Raji (cell line): ENCODE data around the gene PSIP1.

Experiments
- POLR2A ChIP-seq: IDR thresholded peaks from 2 replicates; pipeline ENCODE4 v1.6.1; 2011; ENCODE audit warnings: low read depth, low read length, control low read depth; ENCODE audit not compliant: insufficient read depth

Gene PSIP1

DNA sequence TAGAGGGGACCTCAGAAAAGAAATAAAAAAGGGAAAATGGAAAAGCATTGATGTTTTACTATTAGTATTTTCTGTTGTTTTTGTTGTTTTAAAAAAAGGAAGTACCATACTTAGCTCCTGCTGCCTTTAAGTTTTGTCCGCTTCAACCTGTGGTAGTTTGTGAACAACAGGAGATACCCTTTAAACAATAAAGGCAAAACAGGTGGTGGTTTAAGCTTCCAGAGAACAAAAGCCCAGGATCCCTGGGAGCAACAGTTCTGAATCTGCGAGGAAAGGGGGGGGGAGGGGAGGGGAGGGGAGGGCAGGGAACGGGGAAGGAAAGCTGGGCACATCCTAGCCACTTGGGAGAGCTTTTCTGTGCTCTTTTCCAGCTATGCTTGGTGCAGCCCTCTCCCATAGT, 2.1 kb upstream of the PSIP1 start:
- TF ChIP-seq POLR2A = no peak

DNA sequence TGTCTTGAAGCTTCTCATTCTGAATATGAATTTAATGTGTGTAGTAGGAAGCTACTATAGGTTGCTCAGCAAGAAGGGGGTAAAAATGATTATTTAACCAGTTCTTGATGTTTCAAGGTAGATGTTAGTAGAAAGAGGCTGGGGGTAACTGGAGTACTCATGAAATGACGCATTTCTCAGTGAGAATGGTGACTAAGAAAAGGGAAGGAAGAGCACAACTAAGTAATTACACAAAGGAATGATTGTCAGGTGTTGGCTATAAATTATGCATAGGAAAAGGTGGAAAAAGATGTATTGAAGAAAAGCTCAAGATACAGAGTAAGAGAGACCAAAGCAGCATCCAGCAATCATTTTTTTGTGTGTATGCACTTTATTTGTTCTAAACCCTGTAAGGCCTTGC, 1.4 kb upstream of the PSIP1 start:
- TF ChIP-seq POLR2A = no peak

DNA sequence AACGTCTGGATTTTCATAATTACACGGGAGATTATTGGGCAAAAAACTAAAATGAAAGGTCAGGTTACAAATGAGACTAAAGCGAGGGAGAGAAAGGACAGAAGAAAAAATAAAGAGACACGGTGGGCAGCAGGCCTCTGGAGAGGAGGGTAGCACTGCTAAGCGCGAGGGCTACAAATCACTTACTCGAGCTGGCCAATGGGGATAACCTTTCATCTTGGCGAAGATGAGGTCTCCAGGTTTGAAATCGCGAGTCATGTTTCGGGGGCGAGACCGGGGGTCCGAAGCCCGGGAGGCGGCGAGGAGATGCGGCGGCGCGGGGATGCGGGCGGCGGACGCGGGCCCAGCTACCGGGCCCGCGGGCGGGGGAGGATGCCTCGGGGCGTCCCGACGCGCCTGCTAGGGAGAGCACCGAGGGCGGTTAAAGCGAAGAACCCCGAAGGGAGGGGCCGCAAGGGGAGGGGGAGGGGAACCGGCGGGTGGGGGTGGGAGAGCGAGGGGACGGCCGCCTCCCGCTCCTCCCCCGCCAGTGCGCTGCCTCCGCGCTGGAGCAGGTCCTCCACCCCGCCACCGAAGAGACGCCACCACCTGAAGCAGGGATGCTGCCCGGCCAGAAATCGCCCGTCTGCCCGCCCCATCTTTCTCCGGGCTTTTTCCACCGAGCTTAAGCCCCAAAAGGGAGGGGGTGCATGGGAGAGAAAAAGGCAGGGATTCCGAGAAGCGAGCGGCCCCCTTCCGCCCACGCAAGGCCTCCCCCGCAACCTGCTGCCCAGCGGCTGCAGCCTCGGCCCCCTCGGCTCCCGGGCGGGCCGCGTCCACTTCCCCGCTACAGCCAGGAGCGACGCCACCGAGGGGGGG, 610 bp downstream of the PSIP1 start:
- TF ChIP-seq POLR2A = no peak

DNA sequence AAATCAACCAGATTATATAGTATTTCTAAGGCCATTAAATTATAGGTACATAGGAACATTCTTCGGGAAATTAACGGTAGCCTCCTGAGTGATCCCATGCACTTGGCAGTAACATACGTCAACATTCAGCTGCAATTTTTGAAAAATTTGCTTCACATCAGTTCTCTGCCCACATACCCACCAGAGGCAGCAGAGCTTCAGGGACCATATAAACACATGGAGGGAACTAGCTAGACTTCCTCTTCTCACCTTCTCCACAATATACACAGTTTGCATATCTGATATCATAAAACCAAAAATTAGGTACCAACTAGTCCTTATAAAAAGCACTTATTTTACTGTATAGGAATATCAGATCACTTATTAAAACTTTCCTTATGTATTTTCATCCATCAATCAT, 4.8 kb downstream of the PSIP1 start:
- TF ChIP-seq POLR2A = no peak

DNA sequence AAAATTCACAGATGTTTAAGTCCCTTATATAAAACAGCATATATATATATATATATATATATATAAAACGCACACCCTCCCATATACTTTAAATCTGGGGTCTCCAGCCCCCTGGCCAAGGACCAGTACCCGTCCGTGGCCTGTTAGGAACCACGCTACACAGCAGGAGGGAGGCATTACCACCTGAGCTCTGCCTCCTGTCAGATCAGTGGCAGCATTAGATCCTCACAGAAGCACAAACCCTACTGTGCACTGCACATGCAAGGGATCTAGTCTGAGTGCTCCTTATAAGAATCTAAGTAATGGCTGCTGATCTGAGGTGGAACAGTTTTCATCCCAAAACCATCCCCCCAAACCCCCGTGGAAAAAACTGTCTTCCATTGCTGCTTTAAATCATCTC, 9.0 kb downstream of the PSIP1 start:
- no peak for TF ChIP-seq POLR2A

DNA sequence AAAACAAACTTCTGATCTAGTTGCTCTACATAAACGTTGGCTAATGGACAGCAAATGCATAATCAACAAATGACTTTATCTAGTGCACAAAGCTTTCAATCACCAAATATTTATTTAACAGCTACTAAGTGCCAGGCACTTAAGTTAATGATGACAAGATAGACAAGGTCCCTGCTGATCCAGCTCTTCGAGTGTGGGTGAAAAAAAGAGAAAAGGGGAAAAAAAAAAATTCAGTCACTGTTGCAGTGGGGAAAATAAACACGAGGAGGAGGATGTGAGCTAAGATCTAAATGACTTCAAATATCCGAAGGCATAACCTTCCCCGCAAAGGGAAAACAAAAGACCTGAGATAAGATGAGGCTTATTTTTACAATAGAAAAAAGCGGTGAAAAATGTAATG, 9.6 kb downstream of the PSIP1 start:
- TF ChIP-seq POLR2A = no peak

DNA sequence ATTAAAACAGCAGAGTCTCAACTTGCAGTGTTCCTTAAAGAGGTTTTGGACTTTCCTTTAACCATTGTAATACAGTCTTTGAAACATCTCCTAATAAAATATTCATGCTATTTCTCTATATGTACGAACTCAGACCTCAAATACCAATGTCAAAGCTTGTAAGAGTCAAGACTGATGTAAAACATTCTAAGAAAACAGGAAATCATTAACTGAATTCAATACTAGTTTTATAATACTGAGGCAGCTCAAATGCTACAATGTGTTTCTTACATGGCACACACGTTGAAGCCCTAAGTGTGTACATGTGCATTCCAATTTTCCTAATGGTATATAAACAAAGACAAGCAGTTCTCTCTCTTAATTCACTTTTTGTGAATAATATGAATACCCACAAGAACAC, 11.6 kb downstream of the PSIP1 start:
- TF ChIP-seq POLR2A = no peak

DNA sequence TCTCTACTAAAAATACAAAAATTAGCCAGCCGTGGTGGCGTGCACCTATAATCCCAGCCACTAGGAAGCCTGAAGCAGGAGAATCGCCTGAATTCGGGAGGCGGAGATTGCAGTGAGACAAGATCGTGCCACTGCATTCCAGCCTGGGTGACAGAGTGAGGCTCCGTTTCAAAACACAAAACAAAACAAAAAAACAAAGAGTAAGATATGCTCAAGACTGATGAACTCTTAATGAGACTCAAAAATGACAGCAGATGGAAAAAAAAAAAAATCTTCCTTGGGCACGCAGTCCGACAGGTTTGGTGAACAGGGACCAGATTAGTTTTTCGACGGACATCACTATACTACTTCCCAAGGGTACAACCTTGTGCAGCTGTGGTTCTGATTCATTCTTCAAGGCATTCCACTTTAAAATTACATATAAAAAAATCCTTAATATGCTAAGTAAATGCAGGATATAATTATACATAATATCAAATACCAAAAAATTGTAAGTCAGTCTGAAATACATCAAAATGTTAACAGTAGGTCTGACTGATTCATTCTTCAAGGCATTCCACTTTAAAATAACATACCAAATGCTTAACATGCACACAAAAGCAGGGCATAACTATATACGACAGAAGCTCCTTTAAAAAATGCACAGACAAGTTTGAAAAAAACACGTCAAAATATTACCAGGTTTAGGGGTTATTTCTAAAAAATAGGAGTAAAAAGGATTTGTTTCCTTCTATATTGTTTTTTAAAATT, 12.3 kb downstream of the PSIP1 start:
- no peak for TF ChIP-seq POLR2A

DNA sequence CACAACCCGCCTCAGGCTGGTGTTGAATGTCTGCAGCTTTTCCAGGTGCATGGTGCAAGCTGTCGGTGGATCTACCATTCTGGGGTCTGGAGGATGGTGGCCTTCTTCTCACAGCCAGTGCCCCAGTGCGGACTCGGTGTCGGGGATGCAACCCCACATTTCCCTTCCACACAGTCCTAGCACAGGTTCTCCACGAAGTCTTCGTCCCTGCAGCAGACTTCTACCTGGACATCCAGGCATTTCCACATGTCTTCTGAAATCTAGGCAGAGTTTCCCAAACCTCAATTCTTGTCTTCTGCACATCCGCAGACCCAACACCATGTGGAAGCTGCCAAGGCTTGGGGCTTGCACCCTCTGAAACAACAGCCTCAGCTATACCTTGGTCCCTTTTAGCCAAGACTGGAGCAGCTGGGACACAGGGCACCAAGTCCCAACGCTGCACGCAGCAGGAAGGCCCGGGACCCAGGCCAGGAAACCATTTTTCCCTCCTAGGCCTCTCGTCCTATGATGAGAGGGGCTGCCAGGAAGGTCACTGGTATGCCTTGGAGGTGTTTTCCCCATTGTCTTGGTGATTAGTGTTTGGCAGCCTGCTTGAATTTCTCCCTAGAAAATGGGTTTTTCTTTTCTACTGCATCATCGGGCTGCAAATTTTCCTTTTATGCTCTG, 18.2 kb downstream of the PSIP1 start:
- TF ChIP-seq POLR2A = no peak

DNA sequence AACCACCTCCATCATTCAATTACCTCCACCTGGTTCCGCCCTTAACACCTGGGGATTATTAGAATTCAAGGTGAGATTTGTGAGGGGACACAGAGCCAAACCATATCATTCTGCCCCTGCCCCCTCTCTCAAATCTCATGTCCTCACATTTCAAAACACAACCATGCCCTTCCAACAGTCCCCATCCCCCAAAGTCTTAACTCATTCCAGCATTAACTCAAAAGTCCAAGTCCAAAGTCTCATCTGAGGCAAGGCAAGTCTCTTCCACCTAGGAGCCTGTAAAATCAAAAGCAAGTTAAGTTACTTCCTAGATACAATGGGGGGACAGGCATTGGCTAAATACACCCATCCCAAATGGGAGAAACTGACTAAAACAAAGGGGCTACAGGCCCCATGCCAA, 18.8 kb downstream of the PSIP1 start:
- no peak for TF ChIP-seq POLR2A

DNA sequence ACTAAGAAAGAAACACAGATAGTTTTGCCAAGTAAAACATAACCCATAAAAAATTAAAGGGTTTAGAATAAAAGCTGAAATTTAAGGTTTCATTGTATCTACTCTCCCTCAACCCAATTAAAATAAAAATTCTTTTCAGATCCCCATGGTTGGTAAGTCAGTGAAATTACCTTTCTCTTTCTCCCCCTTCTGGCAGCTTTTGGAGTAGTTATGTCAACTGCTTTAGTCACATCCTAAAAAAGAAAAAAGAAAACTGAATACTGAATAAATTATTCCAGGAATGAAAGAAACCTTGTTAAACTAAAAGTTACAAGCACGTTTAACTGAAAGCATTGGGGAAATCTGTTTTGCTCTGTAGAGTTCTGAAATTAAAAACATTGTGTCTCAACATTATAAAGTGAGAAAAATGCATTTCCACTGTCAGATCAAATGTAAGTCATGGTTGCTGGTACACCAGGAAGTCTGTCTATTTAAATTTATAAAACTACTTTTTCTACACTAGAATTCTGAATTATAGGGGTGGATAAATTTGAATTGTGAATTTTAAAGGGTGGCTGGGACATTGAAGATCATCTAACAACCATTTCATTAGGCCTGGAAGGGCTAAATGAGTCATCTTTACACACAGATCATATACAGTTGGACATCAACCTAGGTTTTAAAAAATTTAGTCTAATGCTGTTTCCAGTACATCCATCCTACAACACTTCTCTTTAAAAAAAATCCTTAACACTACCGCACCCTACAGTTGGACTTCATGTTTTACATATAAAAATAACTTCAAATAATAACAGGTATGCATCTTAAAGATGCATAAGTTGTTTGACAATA, 24.7 kb downstream of the PSIP1 start:
- no peak for TF ChIP-seq POLR2A

DNA sequence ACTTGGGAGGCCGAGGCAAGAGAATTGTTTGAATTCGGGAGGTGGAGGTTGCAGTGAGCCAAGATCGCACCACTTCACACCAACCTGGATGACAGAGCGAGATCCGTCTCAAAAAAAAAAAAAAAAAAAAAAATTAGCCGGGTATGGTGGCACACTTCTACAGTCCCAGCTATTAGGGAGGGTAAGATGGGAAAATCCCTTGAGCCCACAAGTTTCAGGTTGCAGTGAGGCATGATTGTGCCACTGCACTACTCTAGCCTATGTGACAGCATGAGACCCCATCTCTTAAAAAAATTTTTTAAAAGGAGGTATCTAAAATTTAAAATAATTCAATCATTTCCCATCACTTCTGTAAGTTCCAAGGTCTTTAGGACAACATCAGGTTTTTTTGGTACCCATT, 26.0 kb downstream of the PSIP1 start:
- no peak for TF ChIP-seq POLR2A

DNA sequence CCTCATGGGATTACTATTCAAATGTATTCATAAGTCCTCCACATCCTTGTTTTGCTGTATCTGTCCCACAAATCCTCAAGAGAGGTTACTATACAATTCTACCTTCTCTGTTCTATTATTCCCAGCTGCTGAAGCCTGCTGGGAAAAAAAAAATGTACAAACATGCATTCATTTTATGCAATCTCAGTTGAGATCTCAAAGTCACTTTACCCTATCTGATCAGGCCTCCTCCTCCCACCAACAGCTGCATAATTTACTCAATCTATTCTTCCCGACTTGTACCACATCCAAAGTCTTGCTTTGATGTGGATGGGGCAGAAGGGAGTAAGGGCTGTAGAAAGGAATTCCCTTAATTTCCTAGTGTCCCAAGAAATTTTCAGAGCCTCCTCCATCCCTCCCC, 28.6 kb downstream of the PSIP1 start:
- TF ChIP-seq POLR2A = no peak

DNA sequence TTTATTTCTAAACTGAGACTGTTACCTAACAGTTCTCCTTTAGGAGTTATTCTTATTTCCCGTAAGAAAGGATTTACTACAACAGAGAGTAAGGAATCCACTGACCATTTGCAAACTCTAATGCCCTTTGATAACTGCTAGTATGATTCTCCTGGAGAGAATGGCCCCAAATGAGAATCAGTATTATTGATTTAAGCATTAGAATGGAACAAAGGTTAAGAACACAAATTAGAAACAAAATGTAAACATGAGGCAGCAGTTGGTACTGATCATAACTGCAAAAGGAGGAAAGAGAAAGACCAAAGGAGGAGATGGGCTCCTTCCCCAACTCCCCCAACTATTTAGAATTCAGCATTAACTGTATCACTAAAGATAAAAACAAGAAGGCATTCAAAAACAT, 30.7 kb downstream of the PSIP1 start:
- no peak for TF ChIP-seq POLR2A

DNA sequence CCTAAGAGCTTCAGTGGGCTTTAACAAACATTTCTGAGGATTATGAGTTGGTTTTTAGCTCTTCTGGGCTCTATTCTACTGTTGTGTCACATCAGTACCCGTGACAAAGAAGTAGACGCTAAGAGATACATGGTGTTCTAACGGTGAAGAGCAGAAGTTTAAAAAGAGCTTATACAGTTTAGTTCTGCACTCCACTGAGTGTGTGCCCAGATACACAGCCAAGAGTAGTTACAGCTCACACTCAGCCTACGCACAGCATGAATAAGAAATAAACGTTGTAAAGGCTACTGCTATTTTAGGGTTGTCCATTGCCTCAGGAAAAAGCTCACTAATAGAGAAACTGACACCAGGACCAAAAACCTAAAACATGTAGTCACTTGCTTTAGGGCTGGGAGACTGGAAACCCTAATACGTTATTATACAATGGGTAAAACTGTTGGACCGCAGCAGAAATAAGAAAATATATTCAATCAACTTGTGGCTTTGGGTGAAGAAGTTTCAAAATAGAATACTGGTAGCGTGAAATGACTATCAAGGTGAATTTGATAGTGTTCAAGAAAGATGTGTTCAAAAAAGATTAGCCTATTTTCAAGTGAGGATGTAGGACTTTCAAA, 34.7 kb downstream of the PSIP1 start:
- no peak for TF ChIP-seq POLR2A
